Erythroblast (primary cell): ENCODE measurements around the gene CD8B.
"Not testable (repeated sequence)": the region's sequence is repeated elsewhere in the genome, so short reads cannot be mapped to it uniquely, and the experiment has no call there.

Source experiments
- GATA1 ChIP-seq: IDR thresholded peaks from 2 replicates; pipeline ENCODE4 v1.6.1; 2011; ENCODE audit warnings: low read depth, mild to moderate bottlenecking, control low read depth, low read length, moderate library complexity
- POLR2A ChIP-seq: IDR thresholded peaks from 2 replicates; pipeline ENCODE4 v1.6.1; 2011; ENCODE audit warnings: mild to moderate bottlenecking, low read length

GRCh38 chr2:86905868-86906267, 44.2 kb upstream of the CD8B start:
- not testable (repeated sequence) for TF ChIP-seq POLR2A, GATA1
